Dermis microvascular lymphatic vessel endothelial cell (primary cell): ENCODE results near the gene PHYHD1. TPM values are rescaled to one million over a fixed set of nuclear protein-coding genes. Genes with fewer than 3 reads are reported as not detected.

ENCODE experiments used
- DNase-seq, 2 donors: peaks; one replicate each; pipeline versions ENCODE4 v3.0.0 to v3.0.0-alpha.2; 2010; ENCODE audit warnings: low read depth in 2 of 2
- total RNA-seq: library from RNA; depleted of rRNA; stranded (reverse); fragments of >200 nt; gene quantifications from 2 replicates; pipeline ENCODE4 v1.2.1, GENCODE V29; 2014

PHYHD1 gene
- total RNA-seq, result 0.26 TPM in 1 of 2 replicates, not detected in the other

DNA sequence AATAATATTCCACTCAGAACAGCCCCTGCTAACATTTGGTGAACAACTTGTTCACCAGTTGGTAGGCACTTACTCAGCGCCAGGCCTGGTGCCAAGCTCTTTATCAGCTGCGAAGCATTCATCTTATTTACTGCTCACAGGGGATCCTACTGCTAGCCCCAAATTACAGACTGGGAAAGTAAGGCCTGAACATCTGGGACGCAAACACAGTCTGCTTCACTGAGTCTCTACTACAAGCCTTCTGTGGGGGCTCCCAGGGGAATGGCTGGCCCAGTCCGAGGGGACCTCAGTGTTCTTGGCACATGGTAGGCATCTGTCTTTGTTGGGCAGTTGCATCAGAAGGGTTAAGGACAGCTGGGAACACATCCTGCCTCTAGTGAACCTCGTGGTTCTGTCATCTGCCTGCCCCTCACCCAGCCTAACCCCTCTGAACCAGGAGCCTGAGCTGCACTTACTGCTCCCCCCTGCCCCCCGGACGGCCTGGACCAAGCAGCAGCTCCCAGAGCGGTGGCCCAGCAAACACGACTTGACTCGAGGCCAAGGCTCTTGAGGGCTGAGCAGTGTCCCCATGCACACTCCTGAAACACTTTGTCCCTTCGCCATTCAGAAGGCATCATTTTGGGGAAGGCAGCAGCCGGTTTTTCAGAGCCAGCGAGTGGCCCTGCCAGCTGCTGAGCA, at the start of gene PHYHD1:
Gene PHYHD1 (plus strand): TSS at position 602 of the 678 bp plus-strand sequence. CDS start 1,342 bp downstream, outside the sequence.
- DNase-seq, result no peak

GRCh38 chr9:128877852-128878251, 42.9 kb upstream of the PHYHD1 start:
- no peak for DNase-seq

GRCh38 chr9:128881884-128882676, 38.7 kb upstream of the PHYHD1 start, which contains the start of the genes KYAT1 and LRRC8A:
Gene KYAT1 (minus strand): TSS chr9:128881950. CDS start chr9:128845405, 36,545 bp downstream.
Gene LRRC8A (plus strand): TSS chr9:128882133. CDS start chr9:128907165, 25,032 bp downstream.
- peak; percentile 87 to 96 for DNase-seq

DNA sequence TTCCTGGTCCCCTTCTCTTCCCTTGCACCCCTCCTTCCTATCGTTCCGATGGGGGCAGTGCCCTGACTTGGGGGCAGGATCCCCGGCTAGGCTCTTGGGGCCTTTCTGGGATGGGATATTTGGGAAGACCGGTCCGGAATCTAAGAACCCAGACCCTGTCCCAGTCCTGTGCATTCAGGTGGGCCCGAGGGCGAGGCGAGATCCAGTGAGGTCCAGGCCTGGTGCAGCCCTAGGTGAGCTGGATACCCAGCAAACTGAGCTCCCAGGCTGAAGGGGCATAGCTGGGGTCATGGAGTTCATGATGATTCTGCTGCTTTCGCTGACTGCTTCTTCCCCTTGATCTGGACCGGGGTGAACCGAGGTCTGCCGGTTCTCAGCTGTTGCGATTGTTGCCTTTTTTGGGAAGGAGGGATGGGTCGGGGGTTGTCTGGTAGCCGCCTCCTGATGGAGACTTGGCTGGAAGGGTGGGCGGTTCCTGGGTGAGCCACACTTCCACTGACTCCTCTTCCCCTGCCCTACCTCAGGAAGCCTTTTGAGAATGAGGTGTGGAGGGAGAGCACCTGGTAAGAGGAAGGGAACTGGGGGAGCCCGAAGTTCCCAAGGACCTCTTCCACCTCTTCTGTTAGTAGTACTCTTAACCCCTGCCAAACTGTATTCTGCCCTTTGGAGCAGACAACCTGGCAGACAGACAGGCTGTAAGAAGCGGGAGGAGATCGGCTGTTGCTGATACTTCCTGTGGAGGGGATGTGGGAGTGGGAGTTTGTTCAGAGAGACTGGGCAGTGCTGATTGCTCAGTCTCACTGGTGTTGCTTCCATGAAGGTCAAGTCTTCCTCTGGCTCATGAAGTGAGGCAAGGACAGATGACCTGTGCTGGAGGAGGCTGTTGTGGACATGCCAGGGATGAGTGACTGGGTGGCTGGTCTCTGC, 37.8 kb upstream of the PHYHD1 start:
- peak in 1 of 2 donors; percentile 66 for DNase-seq

DNA sequence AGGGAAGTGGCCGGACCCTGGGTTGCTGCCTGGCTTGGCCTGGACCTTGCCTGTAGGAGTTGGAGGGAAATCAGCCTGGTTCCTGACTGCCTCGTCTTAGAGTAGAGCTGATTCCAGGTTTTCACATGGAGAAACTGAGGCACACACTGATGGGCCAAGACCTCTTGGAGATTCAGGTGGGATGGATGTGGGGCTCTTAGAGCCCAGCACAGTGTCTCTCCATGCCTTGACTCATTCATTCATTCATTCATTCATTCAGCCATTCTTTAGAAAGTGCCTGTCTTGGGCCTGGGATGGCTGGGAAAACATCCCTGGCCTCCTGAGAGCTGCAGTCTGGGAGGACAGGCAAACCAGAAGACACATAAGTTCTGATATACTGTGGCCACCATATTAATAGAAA, 36.6 kb upstream of the PHYHD1 start:
- DNase-seq, result no peak

DNA sequence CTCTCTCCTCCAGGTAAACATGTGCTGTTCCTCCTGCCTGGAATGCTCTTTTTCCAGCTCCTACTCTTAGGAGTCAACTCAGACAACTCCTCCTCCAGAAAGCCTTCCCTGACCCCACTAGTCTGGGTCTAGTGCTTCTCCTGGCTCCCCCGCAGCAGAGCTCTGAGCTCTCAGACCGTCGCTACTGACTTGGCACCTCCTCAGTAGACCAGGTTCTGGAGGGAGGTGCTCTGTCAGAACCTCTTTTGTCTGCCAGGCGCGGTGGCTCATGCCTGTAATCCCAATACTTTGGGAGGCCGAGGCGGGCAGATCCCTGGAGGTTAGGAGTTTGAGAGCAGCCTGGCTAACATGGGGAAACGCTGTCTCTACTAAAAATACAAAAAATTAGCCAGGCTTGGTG, 35.4 kb upstream of the PHYHD1 start:
- DNase-seq, result no peak

- DNase-seq, result no peak
These were observed 35.0 kb upstream of the PHYHD1 start for GRCh38 chr9:128885798-128886197.

- DNase-seq, result peak in 1 of 2 donors; percentile 74
These were observed 34.4 kb upstream of the PHYHD1 start for GRCh38 chr9:128886211-128886891.

DNA sequence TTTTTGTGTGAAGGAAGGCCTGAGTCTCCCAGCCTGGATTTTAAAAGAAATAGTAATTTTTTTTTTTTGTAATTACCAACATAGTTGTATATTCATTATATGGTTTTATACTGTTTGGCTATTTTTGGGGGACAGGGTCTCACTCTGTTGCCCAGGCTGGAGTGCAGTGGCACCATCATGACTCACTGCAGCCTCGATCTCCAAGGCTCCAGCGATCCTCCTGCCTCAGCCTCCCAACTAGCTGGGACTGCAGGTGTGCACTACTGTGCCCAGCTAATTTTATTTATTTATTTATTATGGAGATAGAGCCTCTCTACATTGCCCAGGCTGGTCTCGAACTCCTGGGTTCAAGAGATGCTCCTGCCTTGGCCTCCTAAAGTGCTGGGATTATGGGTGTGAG, 33.7 kb upstream of the PHYHD1 start:
- DNase-seq, result no peak

DNA sequence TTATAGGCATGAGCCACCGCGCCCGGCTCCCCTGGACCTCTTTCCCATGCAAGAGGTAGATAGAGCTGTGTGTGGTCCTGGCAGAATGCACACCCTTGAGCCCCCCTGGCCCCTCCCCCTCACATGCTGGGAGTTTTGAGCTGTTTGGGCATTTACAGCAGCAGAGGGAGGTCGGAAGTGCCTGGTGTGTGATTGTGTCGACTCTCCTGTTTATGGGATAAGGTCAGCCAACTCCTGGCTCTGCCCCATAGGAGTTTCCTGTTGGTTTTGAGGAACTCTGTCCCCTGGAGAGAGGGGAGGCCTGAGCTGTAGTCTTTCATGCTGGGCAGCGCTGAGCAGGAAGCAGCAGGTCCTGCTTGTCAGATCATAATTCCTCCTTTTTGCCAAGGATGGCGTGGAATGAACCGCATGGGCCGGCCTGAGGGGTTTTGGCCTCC, 32.9 kb upstream of the PHYHD1 start:
- DNase-seq, result peak; percentile 79 to 91

DNA sequence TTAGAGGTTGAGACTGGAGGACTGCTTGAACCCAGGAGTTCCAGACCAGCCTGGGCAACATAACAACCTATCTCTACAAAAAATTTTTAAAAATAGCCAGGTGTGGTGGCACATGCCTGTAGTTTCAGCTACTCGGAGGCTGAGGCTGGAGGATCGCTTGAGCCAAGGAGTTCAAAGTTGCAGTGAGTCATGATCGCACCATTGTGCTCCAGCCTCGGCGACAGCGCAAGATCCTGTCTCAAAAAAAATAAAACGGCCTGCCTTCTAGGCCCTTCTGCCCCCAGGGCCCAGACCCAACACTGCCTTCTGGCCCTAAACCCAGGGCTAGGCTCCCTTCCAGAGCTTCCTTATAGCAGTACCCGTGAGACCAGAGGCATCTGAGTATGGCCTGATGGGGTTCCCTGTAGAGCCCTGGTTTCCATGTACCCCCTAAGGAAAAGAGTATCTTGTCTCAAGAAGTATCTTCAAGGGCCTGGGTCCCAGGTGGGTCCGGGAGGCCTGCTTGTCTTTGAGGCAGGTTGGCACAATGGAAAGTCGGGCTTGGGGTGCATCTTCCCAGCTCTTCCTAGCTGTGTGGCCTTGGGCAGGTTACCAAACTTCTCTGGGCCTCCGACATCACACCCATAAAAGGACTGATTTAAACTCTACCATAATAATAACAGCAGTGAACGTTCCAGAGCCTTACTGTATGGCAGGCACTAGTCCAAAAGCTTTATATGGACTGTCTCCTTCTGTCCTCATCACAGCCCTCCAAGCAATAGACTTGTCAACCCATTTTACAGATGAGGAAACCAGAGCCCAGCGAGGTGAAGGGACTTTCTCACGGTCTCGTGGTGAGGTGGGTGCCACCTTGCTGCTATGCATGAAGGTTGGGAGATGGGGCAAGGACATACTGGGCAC, 29.2 kb upstream of the PHYHD1 start:
- peak in 1 of 2 donors; percentile 44 for DNase-seq

DNA sequence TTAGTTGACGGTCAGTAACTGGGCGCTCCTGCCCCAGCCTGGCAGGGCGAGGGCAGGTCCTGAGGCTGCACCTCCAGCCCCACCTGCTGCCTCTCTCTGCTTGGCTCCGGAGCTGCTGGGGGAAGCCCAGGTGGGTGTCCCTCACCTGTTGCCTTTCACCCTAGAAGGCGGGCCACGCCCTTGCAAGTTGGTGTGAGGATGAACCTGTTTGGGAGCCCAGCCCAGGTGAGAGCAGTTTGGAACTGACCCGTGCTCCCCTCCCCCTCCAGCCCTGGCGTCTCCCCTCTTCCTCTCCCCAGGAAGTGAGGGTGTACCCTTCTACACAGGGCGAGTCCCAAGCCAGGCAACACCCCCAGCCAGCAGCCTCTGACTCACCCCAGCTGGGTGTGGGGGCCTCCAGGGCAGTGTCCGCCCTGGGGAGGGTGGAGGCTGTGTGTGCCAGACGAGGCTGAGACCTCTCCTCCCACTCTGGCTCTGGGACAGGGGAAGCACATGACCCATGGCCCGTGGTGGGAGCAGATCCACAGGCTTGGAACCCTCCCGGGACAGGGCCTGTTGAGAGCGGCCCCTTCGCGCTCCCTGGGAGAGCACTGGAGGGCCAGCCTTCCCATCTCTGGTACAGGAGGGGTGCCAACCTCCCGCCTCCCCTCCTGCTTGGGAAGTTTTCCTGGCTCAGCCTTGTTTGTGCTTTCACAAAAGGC, 28.4 kb upstream of the PHYHD1 start:
- DNase-seq, result peak; percentile 74 to 92

GRCh38 chr9:128893354-128893753, 27.4 kb upstream of the PHYHD1 start:
- DNase-seq, result no peak

DNA sequence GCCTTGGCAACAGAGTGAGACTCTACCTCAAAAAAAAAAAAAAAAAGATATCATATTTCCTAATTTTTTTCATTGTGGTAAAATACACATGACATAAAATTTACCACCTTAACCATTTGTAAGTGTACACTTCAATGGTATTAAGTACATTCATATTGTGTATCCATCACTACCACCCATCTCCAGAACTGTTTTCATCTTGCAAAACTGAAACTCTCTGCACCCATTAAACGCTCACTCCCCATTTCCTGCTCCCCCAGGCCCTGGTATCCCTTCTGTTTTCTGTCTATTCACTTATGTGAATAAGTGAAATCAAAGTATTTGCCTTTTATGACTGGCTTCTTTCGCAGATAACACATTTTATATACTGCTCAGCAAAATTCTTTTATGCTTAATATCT, 26.0 kb upstream of the PHYHD1 start:
- DNase-seq, result no peak

DNA sequence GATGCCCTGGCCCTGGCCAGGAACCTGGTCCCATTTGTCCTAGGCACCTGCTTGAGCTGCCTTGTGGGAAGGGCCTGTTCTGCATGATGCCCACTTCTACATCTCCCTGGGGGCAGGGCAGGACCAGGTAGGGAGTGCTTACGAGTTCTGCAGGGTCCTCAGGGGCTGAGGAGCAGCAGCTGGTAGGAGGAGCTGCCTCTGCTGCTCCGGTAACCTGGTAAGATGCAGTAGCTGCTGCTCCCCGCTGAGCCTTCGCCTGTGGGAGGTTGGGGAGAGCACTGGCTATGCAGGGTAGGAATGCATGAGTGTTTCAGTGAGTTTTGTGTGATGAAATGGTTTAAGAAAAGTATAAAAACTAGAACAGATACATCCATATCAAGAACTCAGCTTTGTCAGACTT, 25.2 kb upstream of the PHYHD1 start:
- no peak for DNase-seq

- no peak for DNase-seq
These were observed 22.4 kb upstream of the PHYHD1 start for GRCh38 chr9:128898382-128898781.

DNA sequence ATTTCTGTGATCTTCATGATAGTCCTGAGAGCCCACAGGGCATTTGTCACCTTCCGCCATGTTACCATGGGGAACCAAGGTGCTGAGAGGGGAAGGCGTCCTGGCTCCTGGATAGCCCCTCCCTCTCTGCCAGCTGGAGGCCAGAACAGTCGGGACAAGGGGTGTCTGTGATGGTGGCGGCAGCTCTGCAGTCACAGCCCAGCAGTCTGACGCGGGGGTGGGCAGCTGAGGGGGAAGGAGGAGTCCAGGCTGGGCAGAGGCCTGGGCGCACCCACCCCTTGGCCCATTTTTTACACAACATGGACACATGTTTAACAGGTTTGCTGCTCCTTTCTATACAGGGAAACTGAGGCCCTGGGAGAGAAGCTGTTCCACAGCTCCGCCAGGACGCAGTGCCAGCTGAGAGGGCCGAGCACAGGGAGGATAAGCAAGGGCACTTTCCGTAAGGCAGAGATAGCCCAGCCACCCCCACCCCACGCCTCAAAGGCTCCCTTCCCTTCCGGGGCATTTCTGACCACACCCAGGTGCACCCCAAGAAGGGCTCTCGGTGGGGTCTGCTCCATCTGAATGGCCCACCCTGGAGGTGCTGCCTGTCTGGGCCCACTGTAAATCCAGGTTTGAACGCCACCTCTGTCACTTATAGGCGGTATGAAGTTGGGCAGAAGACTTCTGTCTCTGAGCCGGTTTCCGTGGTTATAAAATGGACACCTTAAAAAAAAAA, 21.8 kb upstream of the PHYHD1 start:
- DNase-seq, result no peak

- no peak for DNase-seq
These were observed 21.0 kb upstream of the PHYHD1 start for GRCh38 chr9:128899566-128900322.
